Stimulated activated CD8-positive, alpha-beta memory T cell treated with anti-CD3 and anti-CD28 coated beads, Interleukin-4, amount 100 ng/mL, for 1 hour (primary cell): ENCODE measurements around the gene MTA1.

ENCODE experiments used
- DNase-seq, 2 donors: peaks; one replicate each; pipeline ENCODE4 v3.0.0-alpha.2; 2020; ENCODE audit warnings: low read depth in 2 of 2, low spot score in 1 of 2

The MTA1 gene

DNA sequence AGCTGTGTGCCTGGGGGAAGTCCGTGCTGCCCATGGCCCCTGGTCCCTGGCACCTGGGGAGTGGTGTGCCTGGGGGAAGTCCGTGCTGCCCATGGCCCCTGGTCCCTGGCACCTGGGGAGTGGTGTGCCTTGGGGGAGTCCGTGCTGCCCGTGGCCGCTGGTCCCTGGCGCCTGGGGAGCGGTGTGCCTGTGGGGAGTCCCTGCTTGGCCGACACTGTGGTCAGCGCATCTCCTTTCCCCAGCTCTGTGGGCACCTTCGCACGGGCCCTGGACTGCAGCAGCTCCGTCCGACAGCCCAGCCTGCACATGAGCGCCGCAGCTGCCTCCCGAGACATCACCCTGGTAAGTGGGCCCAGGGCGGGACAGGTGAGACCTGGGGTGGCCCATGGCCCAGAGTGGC is 40.5 kb downstream of the MTA1 start:
- no peak for DNase-seq

DNA sequence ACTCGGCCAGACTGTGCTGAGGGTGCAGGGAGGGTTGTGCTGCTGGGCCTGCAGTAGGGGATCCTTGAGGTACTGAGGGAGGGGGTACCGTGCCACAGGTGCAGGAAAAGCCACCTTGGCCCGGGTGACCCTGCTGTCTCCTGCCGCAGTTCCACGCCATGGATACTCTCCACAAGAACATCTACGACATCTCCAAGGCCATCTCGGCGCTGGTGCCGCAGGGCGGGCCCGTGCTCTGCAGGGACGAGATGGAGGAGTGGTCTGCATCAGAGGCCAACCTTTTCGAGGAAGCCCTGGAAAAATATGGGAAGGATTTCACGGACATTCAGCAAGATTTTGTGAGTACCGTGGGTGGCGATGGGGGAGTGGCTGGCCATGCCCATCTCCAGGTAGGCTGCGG is 41.0 kb downstream of the MTA1 start:
- no peak for DNase-seq

GRCh38 chr14:105461903-105462302 is 42.3 kb downstream of the MTA1 start:
- DNase-seq: no peak

DNA sequence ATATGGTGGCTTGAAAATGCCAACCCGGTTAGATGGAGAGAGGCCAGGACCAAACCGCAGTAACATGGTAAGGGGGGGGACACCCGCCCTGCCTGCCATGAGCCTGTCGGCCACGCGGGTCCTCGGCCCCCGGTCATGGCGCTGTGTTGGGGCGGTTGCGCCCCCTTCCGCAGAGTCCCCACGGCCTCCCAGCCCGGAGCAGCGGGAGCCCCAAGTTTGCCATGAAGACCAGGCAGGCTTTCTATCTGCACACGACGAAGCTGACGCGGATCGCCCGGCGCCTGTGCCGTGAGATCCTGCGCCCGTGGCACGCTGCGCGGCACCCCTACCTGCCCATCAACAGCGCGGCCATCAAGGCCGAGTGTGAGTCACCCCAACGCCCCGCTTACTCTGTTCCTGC is 44.9 kb downstream of the MTA1 start:
- DNase-seq: no peak

GRCh38 chr14:105465209-105466031 is 45.8 kb downstream of the MTA1 start:
- DNase-seq: no peak

GRCh38 chr14:105466531-105467248 is 47.1 kb downstream of the MTA1 start:
- no peak for DNase-seq

DNA sequence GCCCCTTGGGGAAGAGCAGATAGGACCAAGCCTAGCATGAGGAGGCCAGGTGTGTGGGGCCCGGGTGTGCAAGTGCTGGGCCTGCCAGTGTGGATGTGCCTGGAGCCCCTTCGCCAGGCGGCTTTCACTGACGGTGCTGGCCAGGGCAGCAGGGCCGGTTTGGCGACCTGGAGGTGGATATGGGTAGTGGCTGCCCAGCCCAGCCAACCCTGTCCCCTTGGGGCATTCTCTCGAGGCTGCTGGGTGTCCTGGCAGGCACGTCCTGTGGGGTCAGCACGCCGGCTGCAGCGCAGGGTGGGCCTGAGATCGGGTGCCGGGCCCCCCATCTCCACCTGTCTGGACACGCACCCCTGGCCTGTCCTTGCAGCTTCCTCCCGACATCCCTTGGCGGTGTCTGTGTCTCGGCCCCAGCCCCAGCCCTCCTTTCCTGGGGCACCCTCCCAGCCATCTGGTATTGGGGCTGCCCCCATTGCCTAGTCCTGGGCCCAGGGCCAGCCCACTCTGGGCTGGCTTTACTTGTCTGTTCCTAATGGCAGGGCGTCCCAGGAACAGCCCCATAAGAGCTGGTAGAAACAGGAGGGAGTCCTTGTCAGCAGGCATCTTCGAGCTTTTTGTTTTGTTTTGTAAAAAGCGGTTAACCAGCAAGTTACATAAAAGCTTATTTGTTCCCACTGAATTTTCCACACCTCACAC is 47.8 kb downstream of the MTA1 start:
- DNase-seq: no peak

GRCh38 chr14:105467942-105468471 is 48.4 kb downstream of the MTA1 start:
- DNase-seq: no peak

DNA sequence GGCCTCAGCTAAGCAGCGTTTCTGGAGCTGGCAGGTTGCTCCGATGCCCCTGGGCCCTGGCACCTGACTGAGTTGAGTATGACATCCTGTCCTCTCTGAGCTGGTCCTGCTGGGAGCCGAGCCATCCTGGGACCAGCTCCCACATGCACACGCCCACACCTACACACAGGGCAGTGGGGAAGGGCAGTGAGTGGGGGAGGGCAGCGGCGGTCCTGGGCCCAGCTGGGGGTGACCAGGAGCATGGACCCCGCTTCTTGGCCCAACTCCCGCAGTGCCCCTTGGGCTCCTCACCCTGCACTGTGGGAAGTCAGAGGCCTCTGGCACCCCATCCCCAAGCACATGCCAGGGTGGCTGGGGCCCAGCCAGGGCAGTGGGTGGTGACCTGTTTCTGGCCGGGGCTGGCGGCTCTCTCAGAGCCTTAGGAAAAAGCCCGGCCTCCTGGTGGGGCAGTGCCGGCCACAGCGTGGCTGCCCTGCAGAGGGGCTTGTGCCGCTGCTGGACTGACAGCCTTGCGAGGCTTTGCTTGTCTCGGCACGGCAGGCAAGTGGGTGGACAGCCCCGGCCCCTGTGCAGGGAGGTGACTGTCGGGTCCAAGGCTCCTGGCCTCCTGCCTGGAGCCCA is 49.1 kb downstream of the MTA1 start:
- DNase-seq: no peak

DNA sequence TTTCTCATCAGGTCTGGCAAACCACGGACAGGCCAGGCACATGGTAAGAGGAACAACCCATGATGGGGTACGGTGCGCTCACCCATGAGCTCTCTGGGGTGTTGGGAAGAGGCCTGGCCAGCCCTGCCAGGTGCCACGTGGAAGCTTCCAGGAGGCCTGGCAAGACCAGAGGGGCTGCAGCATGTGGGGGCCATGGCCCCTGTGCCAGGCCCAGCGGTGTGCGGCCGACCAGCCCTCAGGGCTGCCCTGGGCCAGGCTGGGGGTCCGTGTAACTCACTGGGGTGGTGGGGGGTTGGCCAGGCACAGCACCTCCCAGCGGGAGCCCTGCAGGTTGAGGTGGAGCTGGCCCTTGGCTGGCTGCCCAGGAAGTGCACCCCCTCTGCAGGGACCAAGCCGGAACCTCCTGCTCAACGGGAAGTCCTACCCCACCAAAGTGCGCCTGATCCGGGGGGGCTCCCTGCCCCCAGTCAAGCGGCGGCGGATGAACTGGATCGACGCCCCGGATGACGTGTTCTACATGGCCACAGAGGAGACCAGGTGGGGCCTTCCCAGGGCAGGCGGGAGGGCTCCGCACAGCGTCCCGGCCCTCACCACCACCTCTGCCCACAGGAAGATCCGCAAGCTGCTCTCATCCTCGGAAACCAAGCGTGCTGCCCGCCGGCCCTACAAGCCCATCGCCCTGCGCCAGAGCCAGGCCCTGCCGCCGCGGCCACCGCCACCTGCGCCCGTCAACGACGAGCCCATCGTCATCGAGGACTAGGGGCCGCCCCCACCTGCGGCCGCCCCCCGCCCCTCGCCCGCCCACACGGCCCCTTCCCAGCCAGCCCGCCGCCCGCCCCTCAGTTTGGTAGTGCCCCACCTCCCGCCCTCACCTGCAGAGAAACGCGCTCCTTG is 50.1 kb downstream of the MTA1 start:
- DNase-seq: no peak

DNA sequence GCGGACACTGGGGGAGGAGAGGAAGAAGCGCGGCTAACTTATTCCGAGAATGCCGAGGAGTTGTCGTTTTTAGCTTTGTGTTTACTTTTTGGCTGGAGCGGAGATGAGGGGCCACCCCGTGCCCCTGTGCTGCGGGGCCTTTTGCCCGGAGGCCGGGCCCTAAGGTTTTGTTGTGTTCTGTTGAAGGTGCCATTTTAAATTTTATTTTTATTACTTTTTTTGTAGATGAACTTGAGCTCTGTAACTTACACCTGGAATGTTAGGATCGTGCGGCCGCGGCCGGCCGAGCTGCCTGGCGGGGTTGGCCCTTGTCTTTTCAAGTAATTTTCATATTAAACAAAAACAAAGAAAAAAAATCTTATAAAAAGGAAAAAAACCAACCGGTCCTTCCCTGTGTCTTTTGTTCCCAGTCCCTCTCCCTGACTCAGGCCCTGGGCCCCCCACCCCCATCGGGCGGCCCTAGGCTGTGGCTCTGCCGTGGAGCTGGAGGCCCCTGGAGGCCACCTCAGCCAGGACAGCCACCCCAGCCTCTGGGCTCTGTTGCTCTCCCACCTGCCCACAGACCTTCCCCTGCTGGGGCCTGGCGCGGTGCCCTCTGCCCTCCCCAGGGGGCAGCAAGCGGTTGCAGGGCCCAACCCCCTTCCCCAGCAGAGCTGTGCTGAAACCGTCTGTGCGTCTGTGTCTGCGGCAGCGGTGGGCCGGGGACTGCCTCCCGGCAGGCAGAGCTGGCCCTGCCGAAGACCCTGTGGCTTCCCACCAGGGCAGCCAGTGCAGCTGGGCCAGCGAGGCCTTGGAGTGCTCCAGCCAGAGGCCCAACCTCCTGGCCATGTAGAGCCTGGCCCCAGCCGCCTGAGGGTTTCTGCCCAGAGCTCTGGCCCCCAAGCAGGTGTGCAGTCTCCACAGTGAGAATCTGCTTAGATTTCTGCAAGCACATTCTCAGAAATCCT is 51.0 kb downstream of the MTA1 start:
- no peak for DNase-seq

DNA sequence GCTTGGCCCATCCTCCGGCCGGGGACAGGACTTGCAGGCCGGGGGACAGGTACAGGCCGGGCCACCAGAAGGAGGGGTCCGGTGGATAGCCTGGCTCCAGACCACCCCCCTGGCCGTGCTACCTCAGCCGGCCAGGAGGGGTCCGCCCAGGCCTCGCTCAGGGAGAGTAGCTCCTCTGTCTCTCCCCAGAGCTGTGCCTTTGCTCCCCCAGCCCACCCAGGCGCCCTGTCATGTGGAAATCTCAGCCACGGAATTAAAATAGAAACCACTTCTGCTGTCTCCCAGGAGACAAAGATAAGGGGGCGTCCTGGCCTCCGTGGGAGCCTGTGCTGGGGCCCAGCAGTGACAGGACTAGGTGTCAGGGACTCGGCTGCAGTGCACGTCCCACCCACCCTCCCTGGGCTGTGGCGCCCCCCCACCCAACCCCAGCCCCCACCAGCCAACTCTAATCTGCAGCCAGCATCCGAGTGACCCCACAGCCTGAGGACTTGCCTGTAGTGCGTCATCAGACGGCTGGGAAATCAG is 51.7 kb downstream of the MTA1 start:
- no peak for DNase-seq

DNA sequence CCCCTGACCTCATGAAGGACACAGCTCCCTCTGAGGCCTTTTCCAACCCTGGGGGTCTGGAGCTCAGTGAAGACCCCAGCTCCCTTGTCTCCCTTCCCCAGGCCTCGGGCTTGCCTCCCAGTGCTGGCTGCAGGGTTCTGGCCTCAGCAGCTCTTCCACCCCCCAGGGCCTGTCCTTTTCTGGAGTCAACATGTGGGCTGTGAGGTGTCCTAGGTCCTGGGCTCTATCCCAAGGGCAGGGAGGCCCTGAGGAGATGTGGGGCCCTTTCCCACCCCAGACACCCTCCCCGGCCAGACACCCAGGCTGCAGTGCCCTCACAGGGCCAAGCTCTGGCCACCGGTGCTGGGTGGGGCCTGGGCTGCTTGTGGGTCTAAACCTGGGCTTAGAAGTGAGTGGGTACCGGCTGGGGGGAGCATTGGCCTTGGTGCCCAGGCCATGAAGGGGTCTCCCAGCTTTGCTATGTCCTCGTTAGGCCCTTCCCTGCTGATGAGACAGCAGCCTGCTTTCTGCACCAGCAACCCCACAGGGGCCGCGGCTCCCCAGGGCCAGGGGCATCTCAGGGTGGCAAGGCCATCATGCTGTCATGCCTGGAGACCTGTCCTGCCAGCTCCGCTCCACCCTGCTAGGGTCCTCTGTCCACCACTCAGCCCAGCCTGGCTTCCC is 52.3 kb downstream of the MTA1 start:
- DNase-seq: no peak

DNA sequence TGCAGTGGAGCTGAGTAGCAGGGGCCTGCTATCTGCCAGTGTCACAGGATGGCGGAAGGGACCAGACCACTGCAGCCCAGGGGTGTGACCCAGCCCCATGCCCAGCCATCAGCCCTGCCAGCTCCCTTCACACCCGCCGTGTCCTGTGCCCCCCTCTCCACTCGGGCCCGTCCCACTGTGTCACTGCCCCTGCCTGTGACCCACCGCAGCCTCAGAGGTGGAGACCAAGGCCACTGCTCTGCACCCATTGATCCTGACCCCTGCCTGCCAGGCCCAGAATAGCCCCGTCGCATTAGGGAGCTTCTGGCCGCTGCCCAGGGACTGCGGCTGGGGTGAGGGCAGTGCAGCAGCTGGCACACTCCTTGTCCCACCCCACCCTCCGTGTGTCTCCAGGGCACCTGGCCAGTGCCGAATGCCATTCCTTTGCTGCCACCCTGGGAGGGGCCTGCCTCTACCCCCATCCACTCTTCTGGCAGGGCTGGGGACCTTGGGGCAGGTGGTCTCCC is 52.9 kb downstream of the MTA1 start:
- no peak for DNase-seq

DNA sequence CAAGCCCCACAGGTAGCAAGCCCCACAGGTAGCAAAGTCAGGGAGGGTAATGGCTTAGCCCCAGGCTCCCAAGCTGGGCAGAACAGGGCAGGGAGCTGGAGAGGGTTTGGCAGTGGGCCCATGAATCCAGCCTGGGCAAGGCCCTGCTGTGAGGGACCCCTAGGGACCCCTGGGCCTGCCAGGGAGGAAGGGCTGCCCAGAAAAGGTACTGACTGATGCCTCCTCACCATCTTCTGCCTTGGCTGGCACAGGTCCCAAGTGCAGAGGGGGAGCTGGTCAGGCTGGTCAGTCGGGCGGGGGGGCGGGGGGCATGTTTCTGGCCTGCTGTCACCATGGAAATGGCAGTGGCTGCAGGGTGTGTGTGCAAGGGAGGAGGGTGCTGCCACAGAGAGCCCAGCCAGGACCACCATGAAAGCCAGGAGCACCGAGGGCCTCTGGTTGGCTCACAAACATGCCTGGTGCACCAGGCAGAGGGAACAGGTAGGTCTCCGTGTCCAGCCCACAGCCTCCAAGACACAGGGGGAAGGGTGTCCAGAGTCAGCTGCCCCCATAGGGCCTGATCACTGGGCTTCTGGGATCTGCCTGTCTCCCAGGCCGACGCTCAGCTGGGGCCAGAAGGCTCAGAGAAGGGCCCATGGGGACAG is 53.5 kb downstream of the MTA1 start:
- no peak for DNase-seq

- DNase-seq: peak in 1 of 2 donors; percentile 53
These were observed 54.3 kb downstream of the MTA1 start for GRCh38 chr14:105473677-105474482.
